A549 (cell line): Measurements from ENCODE around the gene IER5L. TPM values are rescaled to one million over a fixed set of nuclear protein-coding genes. Genes with fewer than 3 reads are reported as not detected.

Experiments
- CHD2 ChIP-seq: fragments of 150-350 bp; IDR thresholded peaks from 2 replicates; pipeline ENCODE4 v1.6.1; 2014; ENCODE audit warnings: low read length; ENCODE audit not compliant: partially characterized antibody
- ELK1 ChIP-seq: fragments of 150-350 bp; IDR thresholded peaks from 2 replicates; pipeline ENCODE4 v1.6.1; 2014; ENCODE audit warnings: low read depth, mild to moderate bottlenecking, low read length
- FOSB ChIP-seq: fragments of 250-450 bp; sonication (Bioruptor Pico); IDR thresholded peaks from 2 replicates; pipeline ENCODE4 v1.5.0; 2020; ENCODE audit warnings: mild to moderate bottlenecking, moderate library complexity
- JUN ChIP-seq, 2 experiments: fragments of >200 bp; sonication (Bioruptor Twin); formaldehyde crosslinking; IDR thresholded peaks; 2 replicates in 1 of 2; 3 replicates in 1 of 2; pipeline ENCODE4 v1.6.1; 2016 to 2017
- MAX ChIP-seq: IDR thresholded peaks from 2 replicates; pipeline ENCODE4 v1.6.1; 2012
- MAZ ChIP-seq: fragments of 150-350 bp; IDR thresholded peaks from 2 replicates; pipeline ENCODE4 v1.6.1; 2014; ENCODE audit warnings: antibody characterized with exemption, low read depth, low read length, borderline replicate concordance
- PBX3 ChIP-seq: IDR thresholded peaks from 2 replicates; pipeline ENCODE4 v1.6.1; 2012
- RNF2 ChIP-seq: fragments of 200-600 bp; sonication (generic); IDR thresholded peaks from 2 replicates; pipeline ENCODE4 v1.6.1; 2016; ENCODE audit warnings: low read depth, mild to moderate bottlenecking, antibody characterized with exemption, moderate library complexity, borderline replicate concordance
- ZFP36 ChIP-seq: fragments of 450-650 bp; IDR thresholded peaks from 2 replicates; pipeline ENCODE4 v1.6.1; 2014; ENCODE audit warnings: borderline replicate concordance; ENCODE audit not compliant: partially characterized antibody
- ZSCAN20 ChIP-seq: fragments of 250-450 bp; sonication (Bioruptor Pico); IDR thresholded peaks from 2 replicates; pipeline ENCODE4 v1.8.0; 2022; ENCODE audit warnings: mild to moderate bottlenecking, moderate library complexity
- polyA plus RNA-seq, 4 experiments: library from polyadenylated mRNA; depleted of rRNA in 3 of 4; stranded (reverse); fragments of >200 nt; fragmentation: RNase III in 1 of 4; extraction: RNeasy Plus Mini Kit Qiagen cat#74134 plus additional on column Dnase treatment in 1 of 4; gene quantifications; 2 replicates in 3 of 4; 3 replicates in 1 of 4; pipeline ENCODE4 v1.2.3, GENCODE V29; 2011 to 2017

IER5L gene
- polyA plus RNA-seq, 2 of the 4 experiments (the other 2 are of a cell fraction): 25.1 to 67.5 TPM

GRCh38 chr9:129126749-129127618 lies 51.1 kb downstream of the IER5L start (continued):
- no peak for TF ChIP-seq FOSB
- TF ChIP-seq JUN (IDR thresholded peaks at IDR 0.05): no peak
- TF ChIP-seq RNF2: no peak
- no peak for TF ChIP-seq MAZ
- TF ChIP-seq PBX3: no peak
- no peak for TF ChIP-seq ZSCAN20
- no peak for TF ChIP-seq CHD2
- no peak for TF ChIP-seq ZFP36
- no peak for TF ChIP-seq MAX
- TF ChIP-seq ELK1: no peak

Other genes with a start within 250 kb of the IER5L start
- 25.4 and 27.8 TPM in 2 replicates for gene DOLK, start 230.7 kb downstream of the IER5L start, polyA plus RNA-seq (2011; rRNA removed)
- gene DOLK, start 230.7 kb downstream of the IER5L start, polyA plus RNA-seq (2017; fragmentation: RNase III; extraction: RNeasy Plus Mini Kit Qiagen cat#74134 plus additional on column Dnase treatment): 19.9 to 22.8 TPM (median 22.2 TPM) in 3 replicates
- gene NUP188, start 230.6 kb downstream of the IER5L start, polyA plus RNA-seq (2011; rRNA removed): 52.3 and 62.1 TPM in 2 replicates
- gene NUP188, start 230.6 kb downstream of the IER5L start, polyA plus RNA-seq (2017; fragmentation: RNase III; extraction: RNeasy Plus Mini Kit Qiagen cat#74134 plus additional on column Dnase treatment): 29.2 to 37.9 TPM (median 33.2 TPM) in 3 replicates
- gene SH3GLB2, start 149.9 kb downstream of the IER5L start, polyA plus RNA-seq (2011; rRNA removed): 28.3 and 30.0 TPM in 2 replicates
- 40.2 to 42.6 TPM (median 40.6 TPM) in 3 replicates for gene SH3GLB2, start 149.9 kb downstream of the IER5L start, polyA plus RNA-seq (2017; fragmentation: RNase III; extraction: RNeasy Plus Mini Kit Qiagen cat#74134 plus additional on column Dnase treatment)
- 6.3 and 6.4 TPM in 2 replicates for gene MIGA2, start 141.6 kb downstream of the IER5L start, polyA plus RNA-seq (2011; rRNA removed)
- 12.8 to 16.1 TPM (median 15.1 TPM) in 3 replicates for gene MIGA2, start 141.6 kb downstream of the IER5L start, polyA plus RNA-seq (2017; fragmentation: RNase III; extraction: RNeasy Plus Mini Kit Qiagen cat#74134 plus additional on column Dnase treatment)
- 25.6 and 31.4 TPM in 2 replicates for gene DOLPP1, start 97.2 kb downstream of the IER5L start, polyA plus RNA-seq (2011; rRNA removed)
- gene DOLPP1, start 97.2 kb downstream of the IER5L start, polyA plus RNA-seq (2017; fragmentation: RNase III; extraction: RNeasy Plus Mini Kit Qiagen cat#74134 plus additional on column Dnase treatment): 21.8 to 23.5 TPM (median 22.2 TPM) in 3 replicates
- gene CRAT, start 67.5 kb downstream of the IER5L start, polyA plus RNA-seq (2011; rRNA removed): 20.5 and 20.8 TPM in 2 replicates
- 22.7 to 26.2 TPM (median 26.0 TPM) in 3 replicates for gene CRAT, start 67.5 kb downstream of the IER5L start, polyA plus RNA-seq (2017; fragmentation: RNase III; extraction: RNeasy Plus Mini Kit Qiagen cat#74134 plus additional on column Dnase treatment)
- 140 and 149 TPM in 2 replicates for gene PTPA, start 66.8 kb downstream of the IER5L start, polyA plus RNA-seq (2011; rRNA removed)
- 140 to 167 TPM (median 161 TPM) in 3 replicates for gene PTPA, start 66.8 kb downstream of the IER5L start, polyA plus RNA-seq (2017; fragmentation: RNase III; extraction: RNeasy Plus Mini Kit Qiagen cat#74134 plus additional on column Dnase treatment)